H9 (cell line): ENCODE measurements around the gene GPATCH1. TPM values are rescaled to one million over a fixed set of nuclear protein-coding genes. Genes with fewer than 3 reads are reported as not detected.

Source experiments
- DNase-seq: peaks from one replicate; pipeline ENCODE4 v3.0.0-alpha.2; 2017
- H2AFZ ChIP-seq: one replicate; pipeline ENCODE4 v1.6.1; 2013; ENCODE audit warnings: mild to moderate bottlenecking, low read length, control low read depth, moderate library complexity
- H2AK5ac ChIP-seq: 2 replicates; pipeline ENCODE4 v1.6.1; 2013; ENCODE audit warnings: low read length, control low read depth, mixed read lengths; ENCODE audit not compliant: insufficient read length
- H2BK120ac ChIP-seq: one replicate; pipeline ENCODE4 v1.6.1; 2013; ENCODE audit warnings: low read depth, mild to moderate bottlenecking, low read length, control low read depth, inconsistent platforms; ENCODE audit not compliant: poor library complexity, severe bottlenecking
- H2BK12ac ChIP-seq: 2 replicates; pipeline ENCODE4 v1.6.1; 2013; ENCODE audit warnings: low read length, control low read depth, mixed read lengths, low read depth; ENCODE audit not compliant: insufficient read length
- H2BK15ac ChIP-seq: 2 replicates; pipeline ENCODE4 v1.6.1; 2013; ENCODE audit warnings: low read depth, low read length, control low read depth
- H2BK20ac ChIP-seq: one replicate; pipeline ENCODE4 v1.6.1; 2013; ENCODE audit warnings: low read depth, mild to moderate bottlenecking, low read length, control low read depth, inconsistent platforms; ENCODE audit not compliant: poor library complexity, severe bottlenecking
- H2BK5ac ChIP-seq: 2 replicates; pipeline ENCODE4 v1.6.1; 2013; ENCODE audit warnings: low read length, control low read depth, mixed read lengths; ENCODE audit not compliant: insufficient read length
- H3K14ac ChIP-seq: 2 replicates; pipeline ENCODE4 v1.6.1; 2013; ENCODE audit warnings: low read length, control low read depth; ENCODE audit not compliant: insufficient read depth
- H3K18ac ChIP-seq: 2 replicates; pipeline ENCODE4 v1.6.1; 2013; ENCODE audit warnings: low read depth, mild to moderate bottlenecking, mixed read lengths, low read length, control low read depth; ENCODE audit not compliant: insufficient read length
- H3K23ac ChIP-seq: 2 replicates; pipeline ENCODE4 v1.6.1; 2013; ENCODE audit warnings: low read length, control low read depth, mixed read lengths, low read depth; ENCODE audit not compliant: insufficient read length
- H3K23me2 ChIP-seq: 2 replicates; pipeline ENCODE4 v1.6.1; 2013; ENCODE audit warnings: low read depth, mild to moderate bottlenecking, mixed read lengths, low read length, control low read depth; ENCODE audit not compliant: insufficient read length, poor library complexity, severe bottlenecking
- H3K27ac ChIP-seq: 2 replicates; pipeline ENCODE4 v1.5.1; 2013; ENCODE audit warnings: low read length, control low read depth, mixed read lengths, low read depth; ENCODE audit not compliant: insufficient read length
- H3K27me3 ChIP-seq: 2 replicates; pipeline ENCODE4 v1.6.1; 2013; ENCODE audit warnings: low read length, control low read depth, inconsistent platforms; ENCODE audit not compliant: insufficient read depth
- H3K4ac ChIP-seq: 2 replicates; pipeline ENCODE4 v1.6.1; 2013; ENCODE audit warnings: low read depth, mild to moderate bottlenecking, control low read depth, inconsistent platforms, low read length, moderate library complexity
- H3K4me1 ChIP-seq: 2 replicates; pipeline ENCODE4 v1.6.1; 2013; ENCODE audit warnings: low read length, control low read depth, inconsistent platforms; ENCODE audit not compliant: insufficient read depth
- H3K4me2 ChIP-seq: 2 replicates; pipeline ENCODE4 v1.6.1; 2013; ENCODE audit warnings: low read length, control low read depth, mixed read lengths; ENCODE audit not compliant: insufficient read length, insufficient read depth
- H3K56ac ChIP-seq: 2 replicates; pipeline ENCODE4 v1.6.1; 2013; ENCODE audit warnings: low read depth, mild to moderate bottlenecking, mixed read lengths, low read length, control low read depth; ENCODE audit not compliant: insufficient read length
- H3K79me1 ChIP-seq: 2 replicates; pipeline ENCODE4 v1.6.1; 2013; ENCODE audit warnings: low read depth, mild to moderate bottlenecking, moderate library complexity, low read length, control low read depth, inconsistent platforms; ENCODE audit not compliant: insufficient read depth, poor library complexity, severe bottlenecking
- H3K79me2 ChIP-seq: 2 replicates; pipeline ENCODE4 v1.6.1; 2013; ENCODE audit warnings: low read length, control low read depth, inconsistent platforms; ENCODE audit not compliant: insufficient read depth
- H3K9ac ChIP-seq: 2 replicates; pipeline ENCODE4 v1.6.1; 2013; ENCODE audit warnings: low read length, control low read depth, mixed read lengths; ENCODE audit not compliant: insufficient read length; ENCODE audit errors: extremely low read depth
- H3K9me3 ChIP-seq: one replicate; pipeline ENCODE4 v1.6.1; 2013; ENCODE audit warnings: low read depth, low read length, inconsistent platforms; ENCODE audit not compliant: control insufficient read depth
- H3T11ph ChIP-seq: one replicate; pipeline ENCODE4 v1.6.1; 2013; ENCODE audit warnings: mild to moderate bottlenecking, low read length, control low read depth, inconsistent platforms
- H4K20me1 ChIP-seq: one replicate; pipeline ENCODE4 v1.6.1; 2013; ENCODE audit not compliant: control insufficient read depth, insufficient read length, insufficient read depth
- H4K5ac ChIP-seq: 2 replicates; pipeline ENCODE4 v1.6.1; 2013; ENCODE audit warnings: low read depth, mild to moderate bottlenecking, mixed read lengths, low read length, control low read depth; ENCODE audit not compliant: insufficient read length
- H4K8ac ChIP-seq: replicated peaks from 2 replicates; pipeline ENCODE4 v1.6.1; 2013; ENCODE audit warnings: low read length, control low read depth, mixed read lengths, low read depth; ENCODE audit not compliant: insufficient read length
- H4K91ac ChIP-seq: 2 replicates; pipeline ENCODE4 v1.6.1; 2013; ENCODE audit warnings: low read depth, mild to moderate bottlenecking, moderate library complexity, mixed read lengths, low read length, control low read depth; ENCODE audit not compliant: insufficient read length
- H3K27ac Mint-ChIP-seq, 3 experiments: 2 replicates in 2 of 3; 3 replicates in 1 of 3; pipeline ENCODE4 v1.8.0; 2020 to 2021; ENCODE audit warnings: mixed read lengths in 3 of 3, mild to moderate bottlenecking in 1 of 3, moderate library complexity in 1 of 3
- H3K27me3 Mint-ChIP-seq: 2 replicates; pipeline ENCODE4 v1.8.0; 2021; ENCODE audit warnings: low read depth, mild to moderate bottlenecking, moderate library complexity, mixed read lengths
- H3K36me3 Mint-ChIP-seq, 3 experiments: 2 replicates in 2 of 3; 3 replicates in 1 of 3; pipeline ENCODE4 v1.8.0; 2020 to 2021; ENCODE audit warnings: low read depth in 3 of 3, mixed read lengths in 3 of 3; ENCODE audit not compliant: insufficient read depth in 1 of 3
- H3K4me1 Mint-ChIP-seq, 2 experiments: 2 replicates each; pipeline ENCODE4 v1.8.0; 2020; ENCODE audit warnings: mixed read lengths in 2 of 2
- H3K4me3 Mint-ChIP-seq, 2 experiments: 2 replicates in 1 of 2; 3 replicates in 1 of 2; pipeline ENCODE4 v1.8.0; 2020 to 2021; ENCODE audit warnings: mild to moderate bottlenecking in 2 of 2, mixed read lengths in 2 of 2, moderate library complexity in 1 of 2
- H3K9me3 Mint-ChIP-seq, 2 experiments: 2 replicates in 1 of 2; 3 replicates in 1 of 2; pipeline ENCODE4 v1.8.0; 2020; ENCODE audit warnings: mild to moderate bottlenecking in 2 of 2, mixed read lengths in 2 of 2, moderate library complexity in 1 of 2
- WGBS: extraction: QIAGEN DNeasy Blood & Tissue Kit; methylation state at CpG from one replicate; pipeline ENCODE4 v1.1.7; 2013; ENCODE audit warnings: missing lambda C conversion rate, low lambda C conversion rate, mixed read lengths; ENCODE audit not compliant: insufficient read length; ENCODE audit errors: extremely low coverage; 5-methylcytosine and 5-hydroxymethylcytosine counted together
- total RNA-seq: library from RNA; stranded (reverse); gene quantifications from 2 replicates; pipeline ENCODE4 v1.2.1, GENCODE V29; 2021
- TF ChIP-seq, protein P1 (sequence below): fragments of 200-600 bp; sonication (generic); conservative IDR thresholded peaks from 3 replicates; pipeline ENCODE4 v1.8.0; 2021; ENCODE audit warnings: antibody characterized with exemption, mild to moderate bottlenecking

The GPATCH1 gene
- total RNA-seq, 1 experiment from 2014 or later, result 11.7 TPM

GRCh38 chr19:33146209-33146608, 65.2 kb downstream of the GPATCH1 start:
- H3K27me3 Mint-ChIP-seq, result peaks cover 2% of the 10 kb centered on the region; the same call in 1 of the 2 replicates
- H2BK12ac ChIP-seq, result no peak overlapping the region
- H2AFZ ChIP-seq, result no peak overlapping the region
- H2AK5ac ChIP-seq, result no peak overlapping the region
- H3T11ph ChIP-seq, result no peak overlapping the region
- H3K23me2 ChIP-seq, result no peaks in the 10 kb centered on the region
- H3K4me2 ChIP-seq, result no peak overlapping the region
- H3K36me3 Mint-ChIP-seq, result no peaks in the 10 kb centered on the region
- DNase-seq, result no peak
- H3K9me3 Mint-ChIP-seq, result no peaks in the 10 kb centered on the region
- H3K14ac ChIP-seq, result no peak overlapping the region
- H3K56ac ChIP-seq, result no peak overlapping the region
- H3K18ac ChIP-seq, result no peak overlapping the region
- no CpG with 5 or more reads among the region's 9 CpGs for WGBS
- no peak overlapping the region for H2BK5ac ChIP-seq
- no peak overlapping the region for H4K91ac ChIP-seq
- H3K4me1 ChIP-seq, result no peaks in the 10 kb centered on the region
- H3K4me1 Mint-ChIP-seq, result peaks cover 0 to 7% of the 10 kb centered on the region in 2 experiments; a peak in 2 of 4 replicates
- no peak overlapping the region for H2BK15ac ChIP-seq
- H4K5ac ChIP-seq, result no peak overlapping the region
- H3K9ac ChIP-seq, result no peak overlapping the region
- H3K23ac ChIP-seq, result no peak overlapping the region
- no peaks in the 10 kb centered on the region for H3K79me2 ChIP-seq
- H3K4ac ChIP-seq, result no peak overlapping the region
- H3K27ac ChIP-seq, result no peak overlapping the region
- H3K79me1 ChIP-seq, result no peaks in the 10 kb centered on the region
- no peaks in the 10 kb centered on the region for H3K9me3 ChIP-seq
- no peak overlapping the region for H2BK20ac ChIP-seq
- no peak overlapping the region for H3K27ac Mint-ChIP-seq
- no peaks in the 10 kb centered on the region for H4K20me1 ChIP-seq
- H3K27me3 ChIP-seq, result no peaks in the 10 kb centered on the region
- no peak overlapping the region for H2BK120ac ChIP-seq
- TF ChIP-seq, protein P1, sequence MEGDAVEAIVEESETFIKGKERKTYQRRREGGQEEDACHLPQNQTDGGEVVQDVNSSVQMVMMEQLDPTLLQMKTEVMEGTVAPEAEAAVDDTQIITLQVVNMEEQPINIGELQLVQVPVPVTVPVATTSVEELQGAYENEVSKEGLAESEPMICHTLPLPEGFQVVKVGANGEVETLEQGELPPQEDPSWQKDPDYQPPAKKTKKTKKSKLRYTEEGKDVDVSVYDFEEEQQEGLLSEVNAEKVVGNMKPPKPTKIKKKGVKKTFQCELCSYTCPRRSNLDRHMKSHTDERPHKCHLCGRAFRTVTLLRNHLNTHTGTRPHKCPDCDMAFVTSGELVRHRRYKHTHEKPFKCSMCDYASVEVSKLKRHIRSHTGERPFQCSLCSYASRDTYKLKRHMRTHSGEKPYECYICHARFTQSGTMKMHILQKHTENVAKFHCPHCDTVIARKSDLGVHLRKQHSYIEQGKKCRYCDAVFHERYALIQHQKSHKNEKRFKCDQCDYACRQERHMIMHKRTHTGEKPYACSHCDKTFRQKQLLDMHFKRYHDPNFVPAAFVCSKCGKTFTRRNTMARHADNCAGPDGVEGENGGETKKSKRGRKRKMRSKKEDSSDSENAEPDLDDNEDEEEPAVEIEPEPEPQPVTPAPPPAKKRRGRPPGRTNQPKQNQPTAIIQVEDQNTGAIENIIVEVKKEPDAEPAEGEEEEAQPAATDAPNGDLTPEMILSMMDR, result no peak
- no peak overlapping the region for H3K4me3 Mint-ChIP-seq
- no peak overlapping the region for H4K8ac ChIP-seq
